ENCODE data around the gene KLRG1.

KLRG1 gene

GRCh38 chr12:9043766-9044165, 54.4 kb downstream of the KLRG1 start:
- no peak for DNase-seq

GRCh38 chr12:9047105-9047504, 57.8 kb downstream of the KLRG1 start:
- DNase-seq: no peak

- DNase-seq: no peak
Observed at GRCh38 chr12:9048930-9049329, 59.6 kb downstream of the KLRG1 start.

- DNase-seq: peak in 2 of 5 donors; percentile 36 to 41
Observed at GRCh38 chr12:9049520-9050133, 60.3 kb downstream of the KLRG1 start.

- DNase-seq: no peak
Observed at GRCh38 chr12:9050521-9051157, 61.3 kb downstream of the KLRG1 start.

GRCh38 chr12:9051158-9051550, 61.8 kb downstream of the KLRG1 start:
- no peak for DNase-seq

- no peak for DNase-seq
Observed at GRCh38 chr12:9052610-9053009, 63.3 kb downstream of the KLRG1 start.

Measured in T-helper 1 cell (primary cell).